Keratinocyte (primary cell): Measurements from ENCODE around the gene PRKRA. TPM values are rescaled to one million over a fixed set of nuclear protein-coding genes. Genes with fewer than 3 reads are reported as not detected.

Experiments used
- DNase-seq: peaks from one replicate; pipeline ENCODE4 v3.0.0-alpha.2; 2011; ENCODE audit warnings: low read depth, missing footprints, low spot score
- FAIRE-seq: peaks from 2 replicates; lab custom pipeline; 2011; peaks lifted over from hg19 to GRCh38; lab: Jason Lieb, UNC
- H2AFZ ChIP-seq: 2 replicates; pipeline ENCODE4 v1.6.0; 2012; ENCODE audit warnings: low read length, control low read depth, inconsistent platforms; ENCODE audit not compliant: control insufficient read depth
- H3K27ac ChIP-seq: 2 replicates; pipeline ENCODE4 v1.5.1; 2011; ENCODE audit warnings: low read length; ENCODE audit not compliant: control insufficient read depth, insufficient read depth
- H3K27me3 ChIP-seq: 3 replicates; pipeline ENCODE4 v1.6.0; 2011; ENCODE audit warnings: low read length; ENCODE audit not compliant: control insufficient read depth, insufficient read depth; ENCODE audit errors: extremely low read depth
- H3K36me3 ChIP-seq, 2 experiments: 2 replicates in 1 of 2; 3 replicates in 1 of 2; pipeline ENCODE4 v1.5.1; 2011; ENCODE audit warnings: low read length in 2 of 2, mild to moderate bottlenecking in 1 of 2; ENCODE audit not compliant: control insufficient read depth in 2 of 2, insufficient read depth in 2 of 2; ENCODE audit errors: extremely low read depth in 1 of 2
- H3K4me1 ChIP-seq: 3 replicates; pipeline ENCODE4 v1.5.1; 2011; ENCODE audit warnings: low read length; ENCODE audit not compliant: control insufficient read depth, insufficient read depth; ENCODE audit errors: extremely low read depth
- H3K4me2 ChIP-seq: 3 replicates; pipeline ENCODE4 v1.6.0; 2011; ENCODE audit warnings: low read depth, low read length; ENCODE audit not compliant: control insufficient read depth, insufficient read depth; ENCODE audit errors: extremely low read depth
- H3K4me3 ChIP-seq, 3 experiments: fragments of 200-600 bp in 1 of 3; sonication (generic) in 1 of 3; 2 replicates in 2 of 3; 3 replicates in 1 of 3; pipeline ENCODE4 v1.5.1; 2011 to 2016; ENCODE audit warnings: low read length in 3 of 3, mild to moderate bottlenecking in 3 of 3, control low read depth in 2 of 3, inconsistent platforms in 1 of 3, low read depth in 1 of 3, mixed read lengths in 1 of 3, mixed run types in 1 of 3, moderate library complexity in 1 of 3; ENCODE audit not compliant: control insufficient read depth in 2 of 3, insufficient read depth in 2 of 3; ENCODE audit errors: extremely low read depth in 1 of 3
- H3K79me2 ChIP-seq: 2 replicates; pipeline ENCODE4 v1.6.0; 2012; ENCODE audit warnings: low read length; ENCODE audit not compliant: control insufficient read depth, insufficient read depth
- H3K9ac ChIP-seq: 3 replicates; pipeline ENCODE4 v1.6.0; 2011; ENCODE audit warnings: low read length; ENCODE audit not compliant: control insufficient read depth, insufficient read depth; ENCODE audit errors: extremely low read depth
- H3K9me1 ChIP-seq: 3 replicates; pipeline ENCODE4 v1.6.0; 2011; ENCODE audit warnings: low read length; ENCODE audit not compliant: control insufficient read depth, insufficient read depth; ENCODE audit errors: extremely low read depth
- H3K9me3 ChIP-seq: 2 replicates; pipeline ENCODE4 v1.5.1; 2012; ENCODE audit warnings: low read depth, low read length; ENCODE audit not compliant: control insufficient read depth
- H4K20me1 ChIP-seq: 3 replicates; pipeline ENCODE4 v1.6.0; 2011; ENCODE audit warnings: low read length; ENCODE audit not compliant: control insufficient read depth, insufficient read depth; ENCODE audit errors: extremely low read depth
- CTCF ChIP-seq, 3 experiments: IDR thresholded peaks in 1 of 3; conservative IDR thresholded peaks in 1 of 3; optimal IDR thresholded peaks in 1 of 3; 2 replicates in 2 of 3; 3 replicates in 1 of 3; pipeline versions ENCODE3 to v1.5.1; 2011; ENCODE audit warnings: low read length in 3 of 3, mild to moderate bottlenecking in 3 of 3, moderate library complexity in 2 of 3, control low read depth in 1 of 3, inconsistent platforms in 1 of 3; ENCODE audit not compliant: insufficient read depth in 2 of 3; ENCODE audit errors: extremely low read depth in 1 of 3
- EZH2 ChIP-seq: IDR thresholded peaks from one replicate; pipeline ENCODE4 v1.6.1; 2012; ENCODE audit warnings: inconsistent platforms, mild to moderate bottlenecking, low read length, moderate library complexity
- dilution Hi-C: fragments of 300-500 bp; cut with MboI; formaldehyde crosslinking; loops from one replicate; pipeline ENCODE4 v1.7.0; 2020; ENCODE audit warnings: low sequenced_read_pairs; ENCODE audit not compliant: extremely low pct_ligation_motif_present
- polyA plus RNA-seq, 5 experiments: library from polyadenylated mRNA; depleted of rRNA in 3 of 5; stranded (reverse) in 3 of 5; stranded (forward) in 1 of 5; unstranded in 1 of 5; fragments of >200 nt; gene quantifications; 1 replicate in 1 of 5; 2 replicates in 3 of 5; 3 replicates in 1 of 5; pipeline versions ENCODE4 v1.2.1 to v1.2.3, GENCODE V29; 2011 to 2012; ENCODE audit warnings: missing spikeins in 2 of 5, low read depth in 1 of 5, low replicate concordance in 1 of 5

PRKRA gene
- polyA plus RNA-seq, 1 donor (not counting 4 experiments of a cell fraction or from before 2014, with no cell fraction given), result 38.4 TPM

GRCh38 chr2:178476477-178476876, 25.5 kb upstream of the PRKRA start:
- FAIRE-seq, result no peak
- TF ChIP-seq CTCF (optimal IDR thresholded peaks at IDR 0.05 in 1 of 3, IDR thresholded peaks at IDR 0.05 in 1 of 3, conservative IDR thresholded peaks at IDR 0.05 in 1 of 3; ENCODE audit: extremely low read depth in 1 of 3, insufficient read depth in 2 of 3, low read length in 3 of 3), result no peak
- TF ChIP-seq EZH2, result no peak

GRCh38 chr2:178474560-178474959, 23.6 kb upstream of the PRKRA start:
- no peaks in the 10 kb centered on the region for H3K9me3 ChIP-seq
- no peaks in the 10 kb centered on the region for H3K9me1 ChIP-seq
- no peaks in the 10 kb centered on the region for H3K79me2 ChIP-seq
- no peak for DNase-seq
- no peak overlapping the region for H3K4me3 ChIP-seq
- no peak overlapping the region for H3K27ac ChIP-seq
- no peak overlapping the region for H3K4me2 ChIP-seq
- H3K9ac ChIP-seq, result no peak overlapping the region
- no peaks in the 10 kb centered on the region for H4K20me1 ChIP-seq
- H3K27me3 ChIP-seq, result no peaks in the 10 kb centered on the region
- TF ChIP-seq CTCF (optimal IDR thresholded peaks at IDR 0.05 in 1 of 3, IDR thresholded peaks at IDR 0.05 in 1 of 3, conservative IDR thresholded peaks at IDR 0.05 in 1 of 3; ENCODE audit: extremely low read depth in 1 of 3, insufficient read depth in 2 of 3, low read length in 3 of 3) (no peak), EZH2 (no peak)
- H3K4me1 ChIP-seq, result peaks cover 13% of the 10 kb centered on the region
- dilution Hi-C loops, result no loop called here
- H3K36me3 ChIP-seq, result no peaks in the 10 kb centered on the region
- no peak overlapping the region for H2AFZ ChIP-seq
- no peak for FAIRE-seq

More at GRCh38 chr2:178476477-178476876, 25.5 kb upstream of the PRKRA start:
- DNase-seq, result no peak
- Histone ChIP-seq H3K9me3 (no peaks in the 10 kb centered on the region), H2AFZ (no peak overlapping the region), H3K4me3 (no peak overlapping the region), H3K27ac (no peak overlapping the region), H3K79me2 (peaks cover 8% of the 10 kb centered on the region), H3K36me3 (no peaks in the 10 kb centered on the region), H3K9me1 (no peaks in the 10 kb centered on the region), H3K9ac (no peak overlapping the region), H3K4me2 (no peak overlapping the region), H4K20me1 (no peaks in the 10 kb centered on the region), H3K27me3 (no peaks in the 10 kb centered on the region), H3K4me1 (peaks cover 22% of the 10 kb centered on the region)
- dilution Hi-C loops, result no loop called here
